ENCODE measurements around the gene PLA2G4D. TPM values are rescaled to one million over a fixed set of nuclear protein-coding genes. Genes with fewer than 3 reads are reported as not detected.

Gene PLA2G4D
- total and polyA plus RNA-seq, 10 of the 15 experiments (the other 5 are each of a cell fraction or from before 2014, with no cell fraction given), result 0.03 TPM; not detected in 9

DNA sequence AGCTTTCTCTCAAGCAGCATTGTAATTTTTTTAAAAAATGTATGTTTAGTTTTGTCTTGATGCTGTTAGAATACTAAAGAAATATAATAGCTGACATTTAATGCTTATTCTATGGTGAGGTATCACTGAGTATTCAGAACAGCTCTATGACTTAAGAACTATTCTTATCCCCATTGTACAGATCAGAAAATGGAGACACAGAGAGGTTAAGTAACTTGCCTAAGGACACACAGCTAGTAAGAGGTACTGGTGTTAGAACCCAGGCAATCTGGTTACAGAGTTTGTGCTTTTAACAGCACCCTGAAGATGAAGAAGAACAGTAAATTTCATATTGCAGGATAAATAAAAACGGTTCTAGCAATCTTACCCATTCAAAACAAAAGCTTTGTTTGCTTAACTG is 15.5 kb downstream of the PLA2G4D start:
- no TSS peak for BruUV-seq (replicated peaks)
- CTCF ChIA-PET, result interaction anchor here (0.7 to 4.8 kb wide), 9 partner anchors 11 to 89 kb away, joined by 3 to 21 read pairs (median 3); no protein-coding TSS in a partner anchor

More for the DNA sequence above, 15.5 kb downstream of the PLA2G4D start:
- Histone ChIP-seq H3K27me3 (replicated peaks in 1 of 2; ENCODE audit: control insufficient read depth in 2 of 2, insufficient read depth in 2 of 2, low read length in 1 of 2) (no peaks in the 10 kb centered on the region; a peak in 1 of 4 replicates), H2AFZ (ENCODE audit: control insufficient read depth, low read depth, low read length) (no peak overlapping the region), H4K20me1 (ENCODE audit: control insufficient read depth, insufficient read depth) (no peaks in the 10 kb centered on the region), H3K9me3 (replicated peaks; ENCODE audit: control insufficient read depth, insufficient read depth, low read length) (no peaks in the 10 kb centered on the region), H3K9ac (ENCODE audit: control insufficient read depth, insufficient read depth, low read length) (no peak overlapping the region), H3K36me3 (ENCODE audit: control insufficient read depth in 2 of 2, insufficient read depth in 2 of 2, low read length in 1 of 2) (no peaks in the 10 kb centered on the region), H3K4me3 (no peak overlapping the region), H3K4me1 (ENCODE audit: control insufficient read depth, insufficient read depth, low read length) (no peaks in the 10 kb centered on the region), H3K27ac (ENCODE audit: control insufficient read depth, insufficient read depth) (no peak overlapping the region), H3K4me2 (ENCODE audit: control insufficient read depth, insufficient read depth) (no peak overlapping the region), H3K79me2 (ENCODE audit: control insufficient read depth, insufficient read depth, low read length) (no peaks in the 10 kb centered on the region)
- ChIA-PET RAD21 (ENCODE audit: unreplicated experiment) (interaction anchor here (1.0 to 1.5 kb wide), 3 partner anchors 55 to 90 kb away, joined by 3 to 4 read pairs (median 3); no protein-coding TSS in a partner anchor), POLR2A (no interaction called here), SMC1A (ENCODE audit: uncharacterized antibody, unreplicated experiment) (interaction anchor here (1.1 kb wide), 1 partner anchor 65 kb away, joined by 3 read pairs; no protein-coding TSS in a partner anchor)
- 5% methylated on average over 1 of the region's 1 CpG for WGBS (ENCODE audit: insufficient coverage, insufficient replicate concordance, low lambda C conversion rate, missing lambda C conversion rate)
- DNase-seq (ENCODE audit: low read depth, low spot score) (no peak), ATAC-seq (no peak), FAIRE-seq (no peak)
- intact Hi-C loops (cut with micrococcal nuclease; ENCODE audit: unreplicated experiment), result no loop called here
- TF ChIP-seq MYC (IDR thresholded peaks at IDR 0.05; ENCODE audit: insufficient read depth, insufficient read length, insufficient replicate concordance, low read length, severe bottlenecking), result no peak
- TF ChIP-seq TCF12 (IDR thresholded peaks at IDR 0.05; ENCODE audit: low read depth, low read length), result no peak
- 0 out of 2 replicates have a peak, but pooled peaks have one; percentile 21 for TF ChIP-seq SMARCA5 (IDR thresholded peaks at IDR 0.05)
- TF ChIP-seq HDAC2 (IDR thresholded peaks at IDR 0.05), result no peak
- TF ChIP-seq PRDM15 (CRISPR knock-in tag; IDR thresholded peaks at IDR 0.05), result no peak
- in situ Hi-C loops (cut with MboI), result no loop called here

All from GM12878 (cell line).